Vagina (tissue), 2 donors: ENCODE results near the gene ABLIM2.

Source experiments
- POLR2A ChIP-seq, 2 donors: fragments of 450-650 bp; IDR thresholded peaks; one replicate each; pipeline ENCODE4 v1.6.1; 2017; ENCODE audit warnings: antibody characterized with exemption in 2 of 2, mild to moderate bottlenecking in 2 of 2, moderate library complexity in 2 of 2
- POLR2AphosphoS5 ChIP-seq, 2 donors: sonication (generic); formaldehyde crosslinking; IDR thresholded peaks; one replicate each; pipeline ENCODE4 v1.9.0; 2017; ENCODE audit warnings: antibody characterized with exemption in 2 of 2, mild to moderate bottlenecking in 2 of 2, low read depth in 1 of 2; ENCODE audit not compliant: insufficient read depth in 1 of 2
- TF ChIP-seq, protein P1 (sequence below), 3 experiments: fragments of 450-650 bp in 2 of 3; fragments of 200-600 bp in 1 of 3; sonication (generic) in 1 of 3; IDR thresholded peaks; one replicate each; pipeline ENCODE4 v1.5.1; 2017 to 2019; ENCODE audit warnings: antibody characterized with exemption in 3 of 3, mild to moderate bottlenecking in 2 of 3, moderate library complexity in 2 of 3

DNA sequence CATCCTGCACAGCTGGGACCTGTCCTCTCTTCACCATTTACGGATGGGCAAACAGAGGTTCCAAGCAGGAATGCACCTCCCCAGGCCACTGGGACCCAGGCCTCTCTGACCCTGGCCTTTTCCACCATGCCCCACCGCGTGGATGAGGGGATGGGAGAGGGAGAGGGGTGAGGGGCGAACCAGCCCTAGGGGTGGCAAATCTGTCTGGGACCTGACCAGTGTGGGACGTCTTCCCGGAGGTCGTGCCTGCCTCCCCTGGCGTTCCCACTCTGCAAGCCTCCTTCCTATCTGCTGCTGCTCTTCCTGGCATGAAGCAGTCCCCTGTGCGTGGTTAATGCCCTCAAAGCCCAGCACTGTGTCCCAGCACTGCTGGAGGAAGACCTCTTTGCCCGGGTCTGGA, 35.9 kb downstream of the ABLIM2 start:
- TF ChIP-seq, protein P1, sequence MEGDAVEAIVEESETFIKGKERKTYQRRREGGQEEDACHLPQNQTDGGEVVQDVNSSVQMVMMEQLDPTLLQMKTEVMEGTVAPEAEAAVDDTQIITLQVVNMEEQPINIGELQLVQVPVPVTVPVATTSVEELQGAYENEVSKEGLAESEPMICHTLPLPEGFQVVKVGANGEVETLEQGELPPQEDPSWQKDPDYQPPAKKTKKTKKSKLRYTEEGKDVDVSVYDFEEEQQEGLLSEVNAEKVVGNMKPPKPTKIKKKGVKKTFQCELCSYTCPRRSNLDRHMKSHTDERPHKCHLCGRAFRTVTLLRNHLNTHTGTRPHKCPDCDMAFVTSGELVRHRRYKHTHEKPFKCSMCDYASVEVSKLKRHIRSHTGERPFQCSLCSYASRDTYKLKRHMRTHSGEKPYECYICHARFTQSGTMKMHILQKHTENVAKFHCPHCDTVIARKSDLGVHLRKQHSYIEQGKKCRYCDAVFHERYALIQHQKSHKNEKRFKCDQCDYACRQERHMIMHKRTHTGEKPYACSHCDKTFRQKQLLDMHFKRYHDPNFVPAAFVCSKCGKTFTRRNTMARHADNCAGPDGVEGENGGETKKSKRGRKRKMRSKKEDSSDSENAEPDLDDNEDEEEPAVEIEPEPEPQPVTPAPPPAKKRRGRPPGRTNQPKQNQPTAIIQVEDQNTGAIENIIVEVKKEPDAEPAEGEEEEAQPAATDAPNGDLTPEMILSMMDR (IDR thresholded peaks at IDR 0.05): no peak
- TF ChIP-seq POLR2A (IDR thresholded peaks at IDR 0.05) (no peak), POLR2AphosphoS5 (IDR thresholded peaks at IDR 0.05; ENCODE audit: insufficient read depth in 1 of 2, low read depth in 1 of 2) (no peak)
